GM21825 (cell line): ENCODE results near the gene CHRNE.
"Not testable (repeated sequence)": the region's sequence is repeated elsewhere in the genome, so short reads cannot be mapped to it uniquely, and the experiment has no call there.

Experiments
- ATAC-seq: cut with Tn5 transposase; IDR thresholded peaks from one replicate; pipeline ENCODE4 v1.9.1; 2021; ENCODE audit warnings: mild to moderate bottlenecking, moderate library complexity; ENCODE audit not compliant: unreplicated experiment

CHRNE gene

GRCh38 chr17:4857347-4857746 lies 45.6 kb downstream of the CHRNE start:
- ATAC-seq = not testable (repeated sequence)

- ATAC-seq = no peak
Observed at GRCh38 chr17:4856937-4857314, 46.0 kb downstream of the CHRNE start.

GRCh38 chr17:4856271-4856936 lies 46.5 kb downstream of the CHRNE start:
- ATAC-seq = no peak

GRCh38 chr17:4854111-4854681 lies 48.7 kb downstream of the CHRNE start:
- ATAC-seq = no peak

DNA sequence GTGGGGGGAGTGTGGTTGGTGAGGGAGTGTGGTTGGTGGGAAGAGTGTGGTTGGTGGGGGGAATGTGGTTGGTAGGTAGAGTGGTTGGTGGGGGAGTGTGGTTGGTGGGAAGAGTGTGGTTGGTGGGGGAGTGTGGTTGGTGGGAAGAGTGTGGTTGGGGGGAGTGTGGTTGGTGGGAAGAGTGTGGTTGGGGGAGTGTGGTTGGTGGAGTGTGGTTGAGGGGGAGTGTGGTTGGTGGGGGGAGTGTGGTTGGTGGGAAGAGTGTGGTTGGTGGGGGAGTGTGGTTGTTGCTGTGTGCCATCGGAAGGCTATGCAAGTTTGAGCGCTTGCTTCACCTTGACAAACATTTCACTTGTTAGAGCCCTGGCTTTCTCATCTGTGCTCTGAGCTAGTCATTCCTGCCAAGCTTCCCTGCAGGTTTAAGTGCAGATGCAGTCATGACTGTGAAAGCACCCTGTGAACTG lies 49.7 kb downstream of the CHRNE start:
- no peak for ATAC-seq

GRCh38 chr17:4852567-4853207 lies 50.2 kb downstream of the CHRNE start:
- no peak for ATAC-seq

GRCh38 chr17:4851084-4851483 lies 51.8 kb downstream of the CHRNE start:
- no peak for ATAC-seq

DNA sequence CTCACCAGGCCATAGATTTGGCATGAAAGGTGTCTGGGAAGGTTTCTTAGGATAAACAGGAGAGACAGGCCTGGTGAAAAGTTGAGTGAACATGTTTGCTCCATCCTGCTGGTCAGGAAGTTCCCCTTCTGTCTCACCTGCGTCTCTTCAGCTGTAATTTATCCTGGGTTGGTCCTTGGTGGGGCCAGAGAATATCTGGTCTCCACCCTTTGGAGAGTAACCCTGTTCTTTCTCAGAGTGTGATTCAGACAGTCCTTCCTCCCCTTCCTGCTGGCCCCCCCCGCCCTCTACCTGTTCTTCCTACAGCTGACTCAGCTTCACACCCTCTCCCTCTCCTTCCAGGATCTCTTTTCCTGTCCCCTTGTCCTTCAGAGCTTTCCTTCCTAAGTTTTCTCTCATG lies 52.7 kb downstream of the CHRNE start:
- ATAC-seq = no peak

DNA sequence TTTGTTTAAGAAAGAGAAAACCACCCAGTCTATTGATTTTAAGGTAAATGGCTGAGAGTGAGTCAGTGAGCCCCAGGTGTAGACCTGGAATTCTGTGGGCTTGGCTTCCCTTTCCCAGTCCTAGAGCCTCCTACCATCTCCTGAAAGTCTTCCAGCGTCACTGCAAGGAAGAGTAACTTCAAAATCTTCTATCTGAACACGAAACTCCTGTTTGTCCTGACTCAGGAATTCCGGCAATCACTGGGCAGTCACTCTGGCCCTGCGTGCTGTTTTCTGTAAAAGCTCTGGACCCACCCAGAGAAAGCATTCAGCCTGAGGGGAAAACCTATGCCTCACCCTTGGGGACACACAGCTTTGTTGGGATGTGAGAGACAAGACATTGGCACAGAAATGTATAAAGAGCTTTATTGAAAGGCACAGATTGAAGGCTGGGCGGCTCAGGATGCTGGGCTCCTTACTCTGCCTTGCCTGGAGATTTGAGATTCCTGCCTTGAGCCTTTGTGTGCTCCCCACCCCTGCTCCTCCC lies 53.8 kb downstream of the CHRNE start:
- no peak for ATAC-seq
